ENCODE measurements around the gene MLPH. TPM values are rescaled to one million over a fixed set of nuclear protein-coding genes. Genes with fewer than 3 reads are reported as not detected.

The MLPH gene
- total and polyA plus RNA-seq, 2 of the 13 experiments (the other 11 are each of a cell fraction or from before 2014, with no cell fraction given), result 0.12 TPM; not detected in 1

DNA sequence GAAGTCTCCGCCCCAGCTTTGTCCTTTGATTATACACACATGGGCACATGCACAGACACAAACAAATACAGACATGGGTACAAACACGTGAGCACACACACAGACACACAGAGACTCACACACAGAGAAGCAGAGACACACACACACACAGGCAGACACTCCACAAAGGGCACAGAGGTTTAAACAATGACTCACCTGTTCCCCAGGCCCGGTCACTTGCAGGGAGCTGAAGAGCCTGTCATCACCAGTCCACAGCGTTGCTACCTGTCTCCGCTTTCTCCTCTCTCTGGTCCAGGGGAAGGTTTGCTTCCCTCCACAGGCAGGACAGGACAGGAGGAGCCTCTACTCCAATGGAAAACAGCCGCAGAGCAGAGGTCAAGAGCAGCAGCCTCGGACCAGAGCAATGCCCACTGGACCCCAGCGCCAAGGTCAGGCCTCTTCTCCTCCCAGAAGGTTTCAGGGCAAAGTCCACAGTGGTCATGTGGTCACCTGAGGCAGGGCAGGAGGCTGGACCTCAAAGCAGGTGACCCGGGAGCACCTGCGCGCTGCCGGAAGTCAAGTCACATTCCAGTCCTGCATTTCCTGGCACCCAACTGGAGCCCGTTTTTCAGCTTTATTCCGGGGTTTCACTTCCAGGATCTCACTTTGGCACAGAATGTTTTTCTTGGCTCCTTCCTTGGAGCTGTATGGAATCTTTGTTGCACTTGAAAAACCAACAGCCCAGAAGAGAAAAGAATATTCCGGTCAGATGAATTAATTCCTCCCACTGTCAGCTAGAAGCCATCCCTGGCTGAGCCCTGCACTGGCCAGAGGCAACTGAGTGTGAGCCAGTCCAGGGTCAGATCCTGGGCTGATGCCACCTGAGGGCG lies 103.5 kb downstream of the MLPH start, which contains the start of gene RAB17:
RAB17 (minus strand) TSS at position 463 of the 869 bp plus-strand sequence. CDS start 4,580 bp downstream, outside the sequence.
- H3K27ac ChIP-seq (ENCODE audit: extremely low read length, insufficient read depth, low read length), result peak within 1 kb of the TSS; percentile 68
- ATAC-seq, result peak; percentile 79
- H2AFZ ChIP-seq (ENCODE audit: low read length), result no peak within 1 kb of the TSS
- POLR2A ChIA-PET, result interaction anchor here (0.6 to 2.2 kb wide), 7 partner anchors 9 to 115 kb away, joined by 3 to 40 read pairs (median 3); no protein-coding TSS in a partner anchor
- no peaks in the 10 kb centered on the region for H3K9me3 ChIP-seq (ENCODE audit: low read length)
- H3K27me3 ChIP-seq (ENCODE audit: control insufficient read depth in 1 of 2, insufficient read depth in 2 of 2, low read length in 2 of 2), result no peaks in the 10 kb centered on the region; a peak in 1 of 5 replicates
- H3K4me3 ChIP-seq (replicated peaks in 1 of 3; ENCODE audit: insufficient read depth in 1 of 3, low read depth in 2 of 3, low read length in 3 of 3), result peak within 1 kb of the TSS; percentile 58 to 80 (median 76)
- BruUV-seq (replicated peaks), result no TSS peak
- FAIRE-seq, result peak; percentile 89
- peak; percentile 90 for DNase-seq (ENCODE audit: low spot score)
- in situ Hi-C loops (cut with HindIII; ENCODE audit: extremely low pct_ligation_motif_present, low pct_unique_long_range_greater_than_20kb), result no loop called here
- peaks cover 97% of the 10 kb centered on the region for H3K4me1 ChIP-seq (ENCODE audit: insufficient read depth, low read length)
- H3K36me3 ChIP-seq (replicated peaks in 1 of 2; ENCODE audit: control insufficient read depth in 1 of 2, insufficient read depth in 2 of 2, low read length in 2 of 2), result no peaks in the 10 kb centered on the region
- peak within 1 kb of the TSS; percentile 87 for H3K4me2 ChIP-seq (ENCODE audit: low read depth, low read length)
- H3K79me2 ChIP-seq (ENCODE audit: insufficient read depth, low read length), result peaks cover 41% of the 10 kb centered on the region
- CTCF ChIA-PET (ENCODE audit: low intra/inter-chr PET ratio, low total read pairs), result no interaction called here
- under 1% methylated on average over 15 of the region's 16 CpGs for WGBS (ENCODE audit: low lambda C conversion rate)
- H4K20me1 ChIP-seq (ENCODE audit: insufficient read depth, low read length), result no peaks in the 10 kb centered on the region
- H3K9ac ChIP-seq (ENCODE audit: insufficient read depth, low read depth, low read length), result peak within 1 kb of the TSS; percentile 64
- intact Hi-C loops (cut with micrococcal nuclease; ENCODE audit: unreplicated experiment), result no loop called here
- peak; percentile 99 for TF ChIP-seq HDAC2 (CRISPR knock-in tag; IDR thresholded peaks at IDR 0.05)
- 0 out of 2 replicates have a peak, but pooled peaks have one; percentile 21 for TF ChIP-seq CHD2 (IDR thresholded peaks at IDR 0.05; ENCODE audit: low read depth, low read length)
- no peak for TF ChIP-seq ZNF672 (CRISPR knock-in tag; IDR thresholded peaks at IDR 0.05)
- peak; percentile 80 for TF ChIP-seq ZSCAN25 (CRISPR knock-in tag; IDR thresholded peaks at IDR 0.05)
- peak; percentile 80; the same call in 1 of the 2 replicates for TF ChIP-seq ZSCAN30 (CRISPR knock-in tag; IDR thresholded peaks at IDR 0.05)
- TF ChIP-seq ZFP62 (CRISPR knock-in tag; IDR thresholded peaks at IDR 0.05), result no peak
- TF ChIP-seq, protein P1, sequence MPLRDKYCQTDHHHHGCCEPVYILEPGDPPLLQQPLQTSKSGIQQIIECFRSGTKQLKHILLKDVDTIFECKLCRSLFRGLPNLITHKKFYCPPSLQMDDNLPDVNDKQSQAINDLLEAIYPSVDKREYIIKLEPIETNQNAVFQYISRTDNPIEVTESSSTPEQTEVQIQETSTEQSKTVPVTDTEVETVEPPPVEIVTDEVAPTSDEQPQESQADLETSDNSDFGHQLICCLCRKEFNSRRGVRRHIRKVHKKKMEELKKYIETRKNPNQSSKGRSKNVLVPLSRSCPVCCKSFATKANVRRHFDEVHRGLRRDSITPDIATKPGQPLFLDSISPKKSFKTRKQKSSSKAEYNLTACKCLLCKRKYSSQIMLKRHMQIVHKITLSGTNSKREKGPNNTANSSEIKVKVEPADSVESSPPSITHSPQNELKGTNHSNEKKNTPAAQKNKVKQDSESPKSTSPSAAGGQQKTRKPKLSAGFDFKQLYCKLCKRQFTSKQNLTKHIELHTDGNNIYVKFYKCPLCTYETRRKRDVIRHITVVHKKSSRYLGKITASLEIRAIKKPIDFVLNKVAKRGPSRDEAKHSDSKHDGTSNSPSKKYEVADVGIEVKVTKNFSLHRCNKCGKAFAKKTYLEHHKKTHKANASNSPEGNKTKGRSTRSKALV (CRISPR knock-in tag; IDR thresholded peaks at IDR 0.05), result peak; percentile 83; the same call in 1 of the 2 replicates
- TF ChIP-seq TBX3 (IDR thresholded peaks at IDR 0.05; ENCODE audit: borderline replicate concordance), result no peak
- TF ChIP-seq, protein P2, sequence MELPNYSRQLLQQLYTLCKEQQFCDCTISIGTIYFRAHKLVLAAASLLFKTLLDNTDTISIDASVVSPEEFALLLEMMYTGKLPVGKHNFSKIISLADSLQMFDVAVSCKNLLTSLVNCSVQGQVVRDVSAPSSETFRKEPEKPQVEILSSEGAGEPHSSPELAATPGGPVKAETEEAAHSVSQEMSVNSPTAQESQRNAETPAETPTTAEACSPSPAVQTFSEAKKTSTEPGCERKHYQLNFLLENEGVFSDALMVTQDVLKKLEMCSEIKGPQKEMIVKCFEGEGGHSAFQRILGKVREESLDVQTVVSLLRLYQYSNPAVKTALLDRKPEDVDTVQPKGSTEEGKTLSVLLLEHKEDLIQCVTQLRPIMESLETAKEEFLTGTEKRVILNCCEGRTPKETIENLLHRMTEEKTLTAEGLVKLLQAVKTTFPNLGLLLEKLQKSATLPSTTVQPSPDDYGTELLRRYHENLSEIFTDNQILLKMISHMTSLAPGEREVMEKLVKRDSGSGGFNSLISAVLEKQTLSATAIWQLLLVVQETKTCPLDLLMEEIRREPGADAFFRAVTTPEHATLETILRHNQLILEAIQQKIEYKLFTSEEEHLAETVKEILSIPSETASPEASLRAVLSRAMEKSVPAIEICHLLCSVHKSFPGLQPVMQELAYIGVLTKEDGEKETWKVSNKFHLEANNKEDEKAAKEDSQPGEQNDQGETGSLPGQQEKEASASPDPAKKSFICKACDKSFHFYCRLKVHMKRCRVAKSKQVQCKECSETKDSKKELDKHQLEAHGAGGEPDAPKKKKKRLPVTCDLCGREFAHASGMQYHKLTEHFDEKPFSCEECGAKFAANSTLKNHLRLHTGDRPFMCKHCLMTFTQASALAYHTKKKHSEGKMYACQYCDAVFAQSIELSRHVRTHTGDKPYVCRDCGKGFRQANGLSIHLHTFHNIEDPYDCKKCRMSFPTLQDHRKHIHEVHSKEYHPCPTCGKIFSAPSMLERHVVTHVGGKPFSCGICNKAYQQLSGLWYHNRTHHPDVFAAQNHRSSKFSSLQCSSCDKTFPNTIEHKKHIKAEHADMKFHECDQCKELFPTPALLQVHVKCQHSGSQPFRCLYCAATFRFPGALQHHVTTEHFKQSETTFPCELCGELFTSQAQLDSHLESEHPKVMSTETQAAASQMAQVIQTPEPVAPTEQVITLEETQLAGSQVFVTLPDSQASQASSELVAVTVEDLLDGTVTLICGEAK (IDR thresholded peaks at IDR 0.05), result no peak
- TF ChIP-seq, protein P2 (CRISPR knock-in tag; IDR thresholded peaks at IDR 0.05), result peak; percentile 85
- TF ChIP-seq ZNF451 (CRISPR knock-in tag; IDR thresholded peaks at IDR 0.05), result peak; percentile 99
- TF ChIP-seq THYN1 (CRISPR knock-in tag; IDR thresholded peaks at IDR 0.05; ENCODE audit: borderline replicate concordance, low read depth), result no peak
